GM19452 (cell line): ENCODE results near the gene EFCAB10.
A peak's percentile ranks its signal among the peaks of the same experiment; 100 is the strongest.
"Not testable (repeated sequence)": the region's sequence is repeated elsewhere in the genome, so short reads cannot be mapped to it uniquely, and the experiment has no call there.

Experiments used
- ATAC-seq: cut with Tn5 transposase; IDR thresholded peaks from one replicate; pipeline ENCODE4 v1.9.1; 2021; ENCODE audit not compliant: unreplicated experiment

The EFCAB10 gene

GRCh38 chr7:105531792-105532671, 49.3 kb downstream of the EFCAB10 start, which contains the start of gene RINT1:
TSS of gene RINT1 (plus strand) at chr7:105532201. CDS start at chr7:105532316, 115 bp downstream.
- peak; percentile 94 for ATAC-seq

DNA sequence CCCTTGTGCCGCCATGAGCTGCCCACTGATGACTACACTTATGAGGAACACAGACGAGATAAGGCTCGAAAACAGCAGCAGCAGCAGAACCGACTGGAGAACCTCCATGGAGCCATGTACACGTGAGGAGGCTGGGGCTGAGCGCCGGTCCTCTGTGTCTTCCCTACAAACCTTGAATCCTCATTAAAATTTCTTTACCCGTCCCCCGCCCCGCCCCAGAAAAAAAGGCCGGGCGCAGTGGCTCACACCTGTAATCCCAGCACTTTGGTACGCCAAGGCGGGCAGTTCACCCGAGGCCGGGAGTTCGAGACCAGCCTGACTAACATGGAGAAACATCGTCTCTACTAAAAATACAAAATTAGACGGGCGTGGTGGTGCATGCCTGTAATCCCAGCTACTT, 50.7 kb downstream of the EFCAB10 start:
- ATAC-seq: no peak

GRCh38 chr7:105530126-105530525, 51.2 kb downstream of the EFCAB10 start:
- ATAC-seq: no peak

DNA sequence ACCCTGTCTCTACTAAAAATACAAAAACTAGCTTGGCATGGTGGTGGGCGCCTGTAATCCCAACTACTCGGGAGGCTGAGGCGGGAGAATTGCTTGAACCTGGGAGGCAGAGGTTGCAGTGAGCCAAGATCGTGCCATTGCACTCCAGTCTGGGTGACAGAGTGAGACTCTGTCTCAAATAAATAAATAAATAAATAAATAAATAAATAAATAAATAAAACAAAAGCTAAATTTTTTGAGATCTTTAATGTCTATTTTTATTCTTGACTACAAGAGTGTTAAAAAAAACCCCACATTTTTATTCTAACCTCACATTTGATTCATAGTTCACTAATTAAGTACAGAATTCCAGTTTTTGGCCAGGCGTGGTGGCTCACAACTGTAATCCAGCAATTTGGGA, 53.6 kb downstream of the EFCAB10 start:
- not testable (repeated sequence) for ATAC-seq

GRCh38 chr7:105524840-105525239, 56.5 kb downstream of the EFCAB10 start:
- no peak for ATAC-seq

- ATAC-seq: not testable (repeated sequence)
Measured at GRCh38 chr7:105524423-105524822, 56.9 kb downstream of the EFCAB10 start.

- ATAC-seq: peak; percentile 82
Measured at GRCh38 chr7:105521717-105522463, 59.4 kb downstream of the EFCAB10 start, which contains the start of gene PUS7. TSS of gene PUS7 (minus strand) at chr7:105522271. CDS start at chr7:105508512, 13,759 bp downstream.

DNA sequence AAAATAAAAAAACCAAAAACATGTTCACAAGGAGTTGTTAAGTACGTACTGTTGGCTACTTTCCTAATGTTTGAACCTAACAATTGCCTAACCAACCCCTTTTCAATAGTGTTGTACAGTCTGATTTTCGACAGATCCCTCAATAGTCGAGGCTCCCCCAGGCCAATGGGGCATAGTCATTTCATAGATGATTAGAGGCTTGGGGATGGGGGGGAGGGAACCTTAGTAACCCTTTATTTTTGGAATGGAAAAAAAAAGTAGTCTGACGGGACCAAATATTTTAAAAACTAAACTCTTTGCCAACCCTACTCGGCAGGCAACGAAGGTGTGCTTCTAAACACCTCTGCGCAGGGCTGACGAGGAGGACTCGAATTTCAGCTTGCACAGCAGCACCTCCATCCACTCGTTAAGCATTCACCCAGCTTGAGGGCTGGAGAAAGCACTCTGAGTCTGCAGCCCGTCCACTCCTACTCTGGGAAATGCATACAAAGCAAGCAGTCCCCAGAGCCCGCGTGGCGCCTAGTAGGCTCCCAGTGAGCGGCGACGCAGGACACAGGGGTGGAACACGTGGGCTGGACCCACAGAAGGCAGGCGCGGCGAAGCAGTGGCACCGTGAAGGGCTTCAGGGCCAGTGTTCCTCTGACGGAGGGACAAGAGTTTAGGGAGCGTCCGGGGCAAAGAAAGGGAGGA, 60.1 kb downstream of the EFCAB10 start:
- peak; percentile 40 for ATAC-seq

DNA sequence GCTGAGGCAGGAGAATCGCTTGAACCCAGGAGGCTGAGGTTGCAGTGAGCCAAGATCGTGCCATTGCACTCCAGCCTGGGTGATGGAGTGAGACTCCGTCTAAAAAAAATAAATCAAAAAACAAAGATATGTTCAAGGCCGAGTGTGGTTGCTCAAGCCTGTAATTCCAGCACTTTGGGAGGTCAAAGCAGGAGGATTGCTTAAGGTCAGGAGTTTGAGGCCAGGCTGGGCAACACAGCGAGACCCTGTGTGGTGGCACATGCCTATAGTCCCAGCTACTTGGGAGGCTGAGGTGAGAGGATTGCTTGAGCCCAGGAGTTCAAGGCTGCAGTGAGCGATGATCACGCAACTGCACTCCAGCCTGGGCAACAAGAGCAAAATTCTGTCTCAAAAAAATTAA, 60.7 kb downstream of the EFCAB10 start:
- not testable (repeated sequence) for ATAC-seq

GRCh38 chr7:105519353-105519752, 61.9 kb downstream of the EFCAB10 start:
- no peak for ATAC-seq

DNA sequence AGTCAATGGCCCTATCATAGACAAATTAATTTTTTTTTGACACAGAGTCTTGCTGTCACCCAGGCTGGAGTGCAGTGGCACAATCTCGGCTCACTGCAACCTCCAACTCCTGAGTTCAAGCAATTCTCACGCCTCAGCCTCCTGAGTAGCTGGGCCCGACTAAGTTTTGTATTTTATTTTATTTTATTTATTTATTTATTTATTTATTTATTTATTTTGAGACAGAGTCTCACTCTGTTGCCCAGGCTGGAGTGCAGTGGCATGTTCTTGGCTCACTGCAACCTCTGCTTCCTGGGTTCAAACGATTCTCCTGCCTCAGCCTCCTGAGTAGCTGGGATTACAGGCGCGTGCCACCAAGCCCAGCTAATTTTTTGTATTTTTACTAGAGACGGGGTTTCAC, 65.7 kb downstream of the EFCAB10 start:
- ATAC-seq: not testable (repeated sequence)
